HG03066 (cell line): ENCODE measurements around the gene TRIM40.

Experiments
- ATAC-seq: cut with Tn5 transposase; IDR thresholded peaks from one replicate; pipeline ENCODE4 v1.9.1; 2021; ENCODE audit warnings: low read depth; ENCODE audit not compliant: unreplicated experiment

Gene TRIM40

DNA sequence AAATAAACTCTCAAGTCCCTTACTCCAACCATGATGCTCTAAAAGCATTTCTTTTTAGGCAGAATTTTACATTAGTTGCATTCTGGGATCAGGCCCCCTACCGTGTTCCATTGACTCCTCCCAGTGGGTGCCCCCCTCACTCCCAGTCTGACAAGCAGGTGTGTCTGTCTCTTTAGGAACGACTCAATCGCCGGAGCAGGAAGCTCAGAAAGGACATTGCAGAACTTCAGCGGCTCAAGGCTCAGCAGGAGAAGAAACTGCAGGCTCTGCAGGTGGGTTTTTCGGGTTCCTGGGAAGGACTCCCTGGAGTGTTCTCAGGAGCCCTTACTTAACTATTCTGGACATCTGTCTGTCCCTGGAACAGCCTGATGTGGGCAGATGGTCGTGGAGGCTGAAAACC is 9.9 kb downstream of the TRIM40 start:
- ATAC-seq: no peak

DNA sequence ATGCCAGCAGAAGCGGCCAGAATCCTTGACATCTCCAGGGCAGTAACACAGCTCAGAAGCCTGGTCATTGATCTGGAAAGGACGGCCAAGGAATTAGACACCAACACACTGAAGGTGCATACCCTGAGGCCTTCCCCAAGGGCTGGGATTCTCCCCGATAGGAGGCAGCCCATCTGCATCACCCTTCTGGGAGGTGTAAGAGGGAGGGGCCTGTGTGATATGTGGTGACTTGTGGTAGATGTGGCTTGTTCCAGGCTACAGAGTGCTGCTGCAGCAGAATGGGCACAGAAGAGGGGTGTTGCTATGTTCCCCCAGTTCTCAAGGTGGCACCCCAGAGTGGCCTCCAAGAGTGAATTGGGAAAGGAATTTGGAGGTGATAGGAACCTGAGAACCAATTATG is 11.2 kb downstream of the TRIM40 start:
- no peak for ATAC-seq

DNA sequence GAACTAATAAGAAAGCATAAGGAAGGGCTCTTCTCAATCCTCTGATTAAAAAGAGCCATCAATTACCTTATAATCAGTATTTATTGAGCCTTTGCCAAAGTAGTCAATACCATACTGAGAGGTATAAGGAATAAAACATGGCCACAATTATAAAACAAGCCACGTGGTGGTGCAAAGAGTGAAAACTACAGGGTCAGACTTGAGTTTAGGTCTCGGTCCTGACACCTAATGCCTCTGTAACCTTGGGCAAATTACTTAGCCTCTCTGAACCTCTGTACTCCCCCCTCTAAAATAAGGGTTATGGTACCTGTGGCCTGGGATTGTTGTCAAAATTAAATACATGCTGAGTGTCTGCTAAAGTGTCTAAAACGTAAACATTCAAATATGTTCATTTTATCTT is 13.3 kb downstream of the TRIM40 start:
- no peak for ATAC-seq

DNA sequence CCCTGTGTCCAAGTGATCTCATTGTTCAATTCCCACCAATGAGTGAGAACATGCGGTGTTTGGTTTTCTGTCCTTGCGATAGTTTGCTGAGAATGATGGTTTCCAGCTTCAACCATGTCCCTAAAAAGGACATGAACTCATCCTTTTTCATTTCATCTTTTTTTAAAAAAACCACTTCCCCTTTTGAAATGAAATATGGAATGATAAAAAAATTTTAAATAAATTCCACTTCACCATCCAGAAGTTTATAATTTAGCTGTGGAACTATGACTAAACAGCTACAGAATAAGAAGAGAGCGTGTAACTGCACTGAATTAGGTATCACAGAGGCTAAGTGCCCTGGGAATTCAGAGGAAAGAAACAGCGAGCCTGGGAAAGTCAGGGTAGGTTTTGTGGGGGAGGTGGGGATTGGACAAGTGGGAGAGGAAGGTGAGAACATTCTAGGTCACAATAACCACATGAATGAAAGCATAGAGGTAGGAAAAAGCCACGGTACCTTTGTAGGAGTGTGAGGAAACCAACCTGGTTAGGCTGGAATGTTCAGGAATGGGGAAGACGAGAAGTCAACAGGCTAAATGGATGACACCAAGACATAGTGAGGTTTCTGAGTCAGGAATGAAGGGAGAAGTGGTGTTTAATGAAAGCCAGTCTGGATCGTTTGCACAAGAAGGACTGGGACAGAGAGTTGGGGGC is 14.1 kb downstream of the TRIM40 start:
- ATAC-seq: no peak

DNA sequence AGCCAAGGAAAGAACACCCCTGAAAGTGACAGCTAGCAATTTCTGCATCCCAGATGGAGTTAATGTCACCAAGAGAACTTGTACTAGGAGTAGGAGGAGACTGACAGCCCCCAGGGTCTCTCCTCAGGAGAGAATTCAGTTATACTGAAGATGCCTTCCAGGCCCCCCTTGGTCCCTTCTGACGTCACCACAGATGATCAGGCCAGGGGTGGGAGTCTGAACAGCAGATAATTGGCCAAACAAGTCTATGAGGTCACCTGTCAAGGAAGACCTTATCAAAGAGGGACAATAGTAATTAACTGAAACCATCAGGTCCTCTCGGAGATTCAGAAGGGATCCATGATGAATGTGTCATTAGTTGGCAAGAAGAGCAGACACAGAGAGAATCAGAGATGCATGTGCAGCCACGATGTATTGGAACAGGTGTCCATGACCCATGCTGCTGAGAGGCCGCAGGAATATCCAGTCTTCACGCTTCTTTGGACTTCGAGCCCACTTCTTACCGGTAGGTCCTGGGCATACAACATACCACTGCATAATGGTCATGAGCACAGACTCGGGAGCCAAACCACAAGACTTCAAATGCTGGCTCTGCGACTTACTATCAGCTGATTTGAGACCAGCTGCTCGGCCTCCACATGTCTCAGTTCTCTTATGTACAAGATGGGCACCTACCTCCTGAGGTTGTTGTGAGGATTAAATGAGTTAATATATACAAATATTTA is 14.9 kb downstream of the TRIM40 start:
- no peak for ATAC-seq

DNA sequence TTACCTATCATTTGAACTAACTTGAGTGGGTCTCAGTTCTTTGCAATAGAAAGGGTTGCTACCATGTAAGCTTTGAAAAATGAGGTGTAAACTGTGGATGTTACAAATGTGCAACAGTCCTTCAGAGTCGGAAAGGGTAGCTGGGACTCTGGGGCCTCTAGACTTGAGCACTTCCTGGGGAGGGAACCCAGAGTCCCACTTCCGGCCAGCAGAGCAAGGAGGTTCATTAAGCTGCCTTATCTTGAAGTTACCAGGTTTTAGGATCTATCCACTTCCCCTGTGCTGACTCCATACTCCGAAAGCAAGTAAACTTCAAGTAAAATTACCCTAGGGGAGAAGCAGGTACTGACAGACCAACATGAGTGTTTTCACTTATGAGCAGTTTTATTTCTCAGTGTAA is 15.6 kb downstream of the TRIM40 start:
- ATAC-seq: no peak

DNA sequence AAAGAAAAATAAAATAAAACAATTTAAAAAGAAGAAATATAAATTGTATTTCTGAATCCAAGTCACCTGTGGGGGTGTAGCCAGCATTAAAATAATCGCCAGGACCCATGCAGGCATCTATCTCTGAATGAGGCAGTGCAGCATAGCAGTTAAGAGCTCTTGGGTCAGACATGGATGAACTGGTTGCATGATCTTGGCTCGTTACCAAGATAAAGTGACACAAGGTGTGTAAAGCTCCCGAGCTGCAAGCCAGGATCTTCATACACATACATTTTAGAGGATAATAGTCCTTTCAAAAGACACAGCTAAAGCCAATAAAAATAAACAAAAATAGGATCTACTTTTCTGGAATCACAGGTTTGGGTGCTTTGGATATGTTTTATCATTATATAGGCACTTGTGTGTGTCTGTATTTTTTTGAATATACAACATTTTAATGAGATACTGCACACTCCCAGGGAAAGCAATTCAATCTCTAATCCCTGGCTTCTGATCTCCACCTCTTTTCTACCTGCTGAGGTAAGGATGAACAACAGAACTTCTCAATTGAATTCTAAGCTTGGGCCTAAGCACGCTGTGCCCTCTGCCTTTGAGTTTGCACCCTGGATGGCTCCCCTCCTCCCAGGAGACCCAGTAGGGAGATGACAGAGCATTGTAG is 16.2 kb downstream of the TRIM40 start:
- no peak for ATAC-seq

DNA sequence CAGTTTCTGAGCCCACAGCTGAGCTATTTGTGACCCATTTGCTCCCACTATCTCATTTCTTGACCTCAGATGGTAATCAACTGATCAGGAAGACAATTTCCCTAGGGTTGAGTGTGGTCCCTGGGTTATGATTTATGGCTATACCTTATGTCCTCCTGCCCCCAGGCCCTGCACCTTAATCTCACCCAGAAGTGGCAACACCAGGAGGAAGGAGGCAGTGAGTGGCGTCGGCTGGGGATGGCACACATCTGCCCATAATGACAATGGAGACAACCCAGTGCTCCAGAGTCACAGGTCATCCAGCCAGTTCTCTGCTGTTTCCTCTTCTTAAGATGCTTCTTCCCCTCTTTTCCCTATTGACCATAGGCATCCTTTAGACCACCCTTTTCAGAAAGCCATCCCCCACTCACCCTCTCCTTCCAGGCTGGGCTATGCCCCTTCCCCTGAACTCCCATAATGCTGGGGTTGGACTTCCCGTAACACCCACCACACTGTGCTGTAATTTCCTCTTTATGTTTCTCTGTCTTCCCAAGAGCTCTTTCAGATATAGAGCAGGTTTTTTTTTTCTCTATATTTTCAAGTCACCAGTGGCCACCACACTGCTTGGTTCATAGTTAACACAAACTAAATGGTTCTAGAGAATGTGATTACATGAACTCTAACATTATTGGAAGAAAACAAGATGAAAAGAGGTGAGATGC is 17.1 kb downstream of the TRIM40 start:
- ATAC-seq: no peak

DNA sequence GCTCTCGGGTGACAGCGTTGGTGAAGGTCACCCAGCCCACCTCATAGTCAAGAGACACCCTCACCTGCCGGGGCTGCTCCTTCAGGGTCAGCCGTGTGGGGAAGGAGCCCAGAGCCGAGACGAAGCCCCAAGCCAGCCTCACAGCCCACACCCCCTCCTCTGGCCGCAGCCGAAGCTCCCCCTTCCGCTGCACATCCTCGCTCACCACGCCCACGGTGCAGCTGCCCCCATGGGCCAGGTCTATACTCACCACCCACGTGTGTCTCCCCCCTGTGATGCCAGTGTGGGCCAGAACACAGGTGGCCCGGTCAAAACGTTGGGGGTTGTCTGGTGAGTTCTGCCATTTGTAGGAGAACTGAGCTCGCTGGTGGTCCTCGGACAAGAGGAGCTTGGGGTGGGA is 18.1 kb downstream of the TRIM40 start:
- no peak for ATAC-seq

DNA sequence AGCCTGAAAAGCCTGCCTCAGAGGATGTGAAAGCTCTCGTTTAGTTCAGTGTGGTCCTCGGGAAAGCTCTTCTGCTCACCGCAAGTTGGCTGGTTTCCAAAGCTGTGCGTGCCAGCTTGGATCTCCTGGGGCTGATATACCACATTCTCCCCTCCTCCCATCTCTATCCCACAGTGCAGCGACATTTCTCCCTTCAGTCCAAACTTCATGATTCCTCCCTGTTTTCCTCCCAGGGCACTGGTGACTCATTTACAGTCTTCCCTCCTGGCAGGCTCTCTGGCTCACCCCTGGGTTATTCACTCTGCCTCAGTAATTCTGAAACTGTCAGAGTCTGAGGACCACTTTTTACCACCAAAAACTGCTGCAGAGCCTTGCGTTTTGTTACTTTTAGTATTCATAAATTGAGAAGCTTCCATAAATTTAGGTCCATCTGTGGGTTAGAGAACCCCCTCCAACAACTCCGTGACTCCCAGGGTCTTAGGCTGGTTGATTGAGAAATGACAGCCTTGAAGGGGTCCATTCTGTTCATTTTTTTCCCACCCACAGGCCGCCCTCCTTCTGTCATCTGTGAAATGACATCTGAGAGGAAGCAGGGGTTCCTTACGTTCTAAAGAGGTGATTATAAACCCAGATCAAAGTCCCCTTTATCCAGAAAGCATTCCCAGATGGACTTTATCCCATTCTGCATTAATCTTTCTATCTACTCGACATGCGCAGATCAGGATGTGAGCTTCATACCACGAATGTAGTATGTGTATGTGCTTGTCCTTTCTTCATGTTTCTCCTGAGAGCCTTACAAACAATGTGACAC is 19.0 kb downstream of the TRIM40 start:
- no peak for ATAC-seq

DNA sequence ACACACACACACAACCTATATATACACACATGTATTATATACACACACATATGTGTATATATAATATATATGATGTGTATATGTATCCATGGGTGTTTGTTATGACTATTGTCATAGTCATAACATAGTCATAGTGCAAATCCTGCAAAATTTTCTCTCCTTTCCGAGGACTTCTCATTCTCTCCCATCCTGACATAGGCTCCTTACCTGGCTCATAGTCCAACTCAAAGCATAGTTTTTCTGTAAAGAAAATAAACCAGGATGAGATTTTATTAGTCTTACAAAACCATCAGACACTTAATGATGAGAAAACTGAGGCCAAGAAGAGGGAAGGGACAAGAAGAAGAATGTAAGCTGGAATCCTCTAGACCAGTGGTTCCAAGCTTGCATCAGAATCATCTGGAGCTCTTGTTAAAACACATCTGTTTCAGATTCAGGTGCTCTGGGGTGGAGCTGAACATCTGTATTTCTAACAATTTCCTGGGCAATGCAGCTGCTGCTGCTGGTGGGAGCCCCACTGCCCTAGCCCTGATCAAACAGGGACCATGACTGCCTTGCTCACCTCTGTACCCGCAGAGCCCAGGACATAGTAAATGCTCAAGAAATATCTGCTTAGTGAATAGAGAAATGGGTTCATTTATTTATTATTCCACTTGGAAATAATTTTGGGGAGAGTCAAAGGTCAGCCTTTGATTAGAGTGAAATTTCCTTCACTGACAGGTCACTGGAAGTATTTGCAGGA is 19.8 kb downstream of the TRIM40 start:
- no peak for ATAC-seq

DNA sequence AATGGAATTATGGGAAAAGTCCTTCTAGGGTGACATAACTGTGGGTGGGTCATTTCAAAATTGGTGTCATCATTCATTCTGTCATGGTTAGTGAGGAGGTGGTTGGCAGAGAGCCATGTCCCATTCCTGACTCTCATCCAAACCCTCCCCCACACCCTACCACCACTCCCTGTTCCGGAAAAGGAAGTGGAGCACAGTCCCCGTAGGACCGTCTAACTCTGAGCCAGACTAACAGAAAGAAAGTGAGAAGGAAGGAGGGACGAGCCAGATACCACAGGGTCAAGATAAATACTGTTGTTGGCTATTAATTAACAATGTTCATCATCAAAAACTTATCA is 20.3 kb downstream of the TRIM40 start:
- ATAC-seq: no peak

DNA sequence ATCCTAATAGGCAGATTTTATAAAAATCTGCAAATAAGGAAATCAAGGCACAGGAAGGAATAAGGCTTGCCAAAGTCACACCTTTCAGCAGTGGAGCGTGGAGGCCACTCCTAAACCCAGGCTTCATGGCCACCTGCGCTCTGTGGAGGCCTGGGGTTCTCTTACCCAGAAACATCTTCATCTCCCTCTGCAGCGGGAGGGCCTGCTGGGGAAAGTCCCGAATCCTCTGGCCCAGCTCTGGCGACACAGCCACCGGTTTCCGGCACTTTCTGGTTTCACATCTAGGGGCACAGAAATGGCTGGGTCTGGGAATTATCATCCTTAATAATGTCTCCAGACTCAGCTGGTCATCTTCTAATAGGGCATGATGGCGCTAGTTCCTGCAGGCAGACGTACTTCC is 20.8 kb downstream of the TRIM40 start:
- ATAC-seq: no peak

DNA sequence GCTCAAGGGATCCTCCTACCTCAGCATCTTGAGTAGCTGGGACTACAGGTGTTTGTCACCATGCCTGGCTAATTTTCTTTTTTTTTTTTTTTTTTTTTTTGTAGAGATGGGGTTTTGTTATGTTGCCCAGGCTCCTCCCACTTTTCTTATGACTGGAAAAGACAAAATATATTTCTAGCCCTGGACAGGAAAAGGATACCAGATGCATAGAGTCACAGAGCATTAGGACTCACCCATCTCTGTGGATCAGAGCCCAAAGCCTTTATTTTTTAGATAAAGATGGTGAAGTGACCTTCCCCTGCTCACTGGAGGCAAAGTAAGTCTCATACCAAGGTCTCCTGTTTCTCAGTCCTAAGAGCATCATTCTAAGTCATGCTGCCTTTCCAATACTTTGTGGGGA is 21.6 kb downstream of the TRIM40 start:
- no peak for ATAC-seq

DNA sequence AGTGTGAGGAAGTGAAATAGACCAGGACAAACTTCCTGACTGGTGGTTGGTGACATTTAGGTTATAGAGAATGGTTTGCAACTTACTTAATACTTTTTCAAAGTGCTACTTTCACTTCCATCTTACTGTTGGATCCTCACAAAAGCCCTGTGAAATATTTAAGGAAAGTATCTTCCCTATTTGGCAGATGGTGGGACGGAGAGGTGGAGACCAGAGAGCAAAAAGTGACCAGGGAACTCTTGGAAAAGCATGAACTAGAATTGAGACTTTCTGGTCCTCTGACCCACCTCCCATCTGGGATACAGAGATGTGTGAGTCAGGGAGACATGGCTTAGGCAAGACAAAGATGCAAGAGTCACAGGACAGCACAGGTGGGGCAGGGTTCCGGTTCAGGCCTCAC is 22.1 kb downstream of the TRIM40 start:
- ATAC-seq: no peak

DNA sequence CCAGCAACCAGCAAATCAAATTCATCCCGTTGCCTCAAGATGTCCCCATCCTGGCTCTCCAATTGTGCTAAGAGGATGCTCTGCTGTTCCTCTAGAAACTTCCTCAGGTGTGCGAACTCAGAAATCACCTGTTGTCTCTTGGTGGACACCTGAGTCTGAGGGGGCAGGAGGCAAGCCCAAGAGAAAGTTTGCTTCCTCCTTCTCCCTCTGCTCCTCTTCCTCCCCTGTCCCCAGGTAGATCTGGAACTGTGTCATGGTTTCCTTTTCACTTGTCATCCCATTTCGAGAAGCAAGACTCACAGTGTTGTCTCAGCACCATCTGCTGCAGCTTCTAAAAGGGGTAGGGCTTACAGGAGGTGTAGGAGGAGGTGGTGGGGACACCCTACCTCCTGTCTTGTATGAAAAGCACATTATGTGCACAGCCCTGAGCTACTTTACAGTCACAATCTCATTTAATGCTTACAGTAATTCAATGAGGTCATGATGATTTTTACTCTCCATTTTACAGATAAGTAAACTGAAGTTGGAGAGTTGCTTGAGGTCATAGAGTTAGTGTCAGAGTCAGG is 22.6 kb downstream of the TRIM40 start:
- no peak for ATAC-seq

DNA sequence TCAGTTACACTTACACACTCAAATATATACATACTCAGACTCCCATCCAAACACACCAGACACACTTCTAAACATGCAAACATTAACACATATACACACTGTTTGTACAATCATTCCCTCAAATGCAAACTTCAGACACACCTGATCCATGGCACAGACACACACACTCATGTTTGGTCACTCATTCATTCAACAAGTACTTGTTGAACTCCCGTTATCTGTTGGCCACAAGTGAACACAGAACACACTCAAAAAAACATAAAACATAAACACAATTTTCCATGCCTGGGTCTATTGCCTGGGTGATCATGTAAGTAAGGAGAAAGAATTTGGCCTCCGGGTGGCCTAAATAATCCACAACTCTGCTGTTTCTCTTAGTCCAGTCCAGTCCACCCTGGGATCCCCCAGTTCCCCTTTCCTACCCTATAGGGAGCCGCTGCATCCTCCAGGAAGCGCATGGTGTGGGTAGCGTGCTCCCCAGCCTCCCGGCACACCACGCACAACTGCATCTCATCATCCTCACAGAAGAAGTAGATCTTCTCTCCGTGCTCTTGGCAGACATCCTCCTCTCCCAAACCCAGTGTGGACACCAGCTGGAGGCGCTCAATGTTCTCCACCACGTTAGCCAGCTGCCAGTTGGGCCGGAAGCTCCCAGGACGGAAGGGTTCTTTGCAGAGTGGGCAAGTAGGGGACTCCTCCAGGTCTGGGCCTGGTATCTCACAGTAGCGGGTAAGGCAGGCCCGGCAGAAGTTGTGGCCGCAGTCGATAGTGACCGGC is 24.3 kb downstream of the TRIM40 start:
- ATAC-seq: no peak

DNA sequence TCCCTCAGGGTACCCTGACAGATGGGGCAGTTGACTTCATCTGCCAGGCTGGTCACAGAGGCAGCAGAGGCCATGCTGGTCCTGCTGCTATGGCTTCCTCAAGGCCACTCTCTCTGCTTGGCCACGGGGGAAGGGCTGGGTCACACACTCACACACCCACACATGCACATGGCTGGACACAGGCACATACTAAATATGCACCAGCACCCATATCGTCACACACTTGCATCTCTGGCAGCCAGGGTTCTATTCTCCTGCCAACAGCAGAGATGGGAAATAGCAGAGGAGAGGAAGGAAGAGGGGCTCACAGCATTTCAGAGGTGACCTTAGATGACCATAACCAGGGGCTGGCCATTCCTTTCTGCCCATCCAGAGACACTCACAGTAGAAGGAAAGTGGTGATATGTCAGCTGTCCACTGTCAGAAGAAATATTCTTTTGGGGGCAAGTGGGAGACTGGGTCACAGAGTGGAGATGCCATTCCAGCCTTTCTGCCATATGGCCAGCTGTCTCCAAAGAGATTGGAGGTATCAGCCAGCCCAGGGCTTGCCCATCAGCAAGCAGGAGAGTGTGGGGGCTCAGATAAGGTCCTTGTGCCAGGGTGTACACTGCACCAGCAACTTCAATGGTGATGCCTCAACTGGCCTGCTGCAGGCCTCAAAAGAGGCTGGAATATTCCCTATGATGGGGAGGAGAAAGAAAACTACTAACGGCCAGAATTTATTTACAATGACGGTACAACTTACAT is 25.0 kb downstream of the TRIM40 start, which contains the start of gene TRIM10:
TRIM10 (minus strand) TSS at position 427 of the 747 bp plus-strand sequence; CDS start at position 74, 353 bp downstream.
- no peak for ATAC-seq
